Peyer's patch (tissue), 4 donors: ENCODE measurements around the gene DAP3.
A peak's percentile ranks its signal among the peaks of the same experiment; 100 is the strongest.
"Not testable (repeated sequence)": the region's sequence is repeated elsewhere in the genome, so short reads cannot be mapped to it uniquely, and the experiment has no call there.

Source experiments
- POLR2A ChIP-seq, 2 donors: fragments of 450-650 bp; IDR thresholded peaks; one replicate each; pipeline ENCODE4 v1.5.1; 2017; ENCODE audit warnings: antibody characterized with exemption in 2 of 2, mild to moderate bottlenecking in 2 of 2, moderate library complexity in 2 of 2
- TF ChIP-seq, protein P1 (sequence below), 6 experiments: fragments of 450-650 bp in 4 of 6; fragments of 200-600 bp in 2 of 6; sonication (generic) in 1 of 6; IDR thresholded peaks; one replicate each; pipeline ENCODE4 v1.5.1; 2017 to 2019; ENCODE audit warnings: antibody characterized with exemption in 6 of 6, mild to moderate bottlenecking in 3 of 6, moderate library complexity in 1 of 6

DNA sequence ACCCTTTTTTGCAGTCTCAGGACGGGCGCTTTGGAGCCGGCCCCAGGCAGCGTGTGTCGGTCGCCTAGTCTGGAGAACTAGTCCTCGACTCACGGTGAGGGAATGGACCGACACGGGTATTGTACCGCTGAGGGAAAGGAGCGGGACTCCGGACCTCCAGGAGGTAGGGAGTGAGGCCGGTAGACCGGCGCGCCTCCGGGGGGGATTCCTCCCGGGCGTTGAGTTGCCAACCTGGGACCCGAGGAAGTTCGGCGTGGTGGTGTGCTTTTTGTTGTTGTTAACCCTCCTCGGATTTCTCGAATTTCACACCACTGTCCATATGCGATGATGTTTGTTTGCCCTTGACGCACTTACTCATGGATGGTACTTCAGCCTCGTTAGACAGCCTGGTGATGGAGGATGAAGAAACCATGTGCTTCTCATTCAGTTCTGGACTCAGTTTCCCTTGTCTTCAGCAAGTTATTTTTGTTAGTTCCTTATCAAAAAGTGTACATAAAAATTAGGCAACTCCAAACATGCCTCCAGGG, at the start of gene DAP3:
- TF ChIP-seq, protein P1, sequence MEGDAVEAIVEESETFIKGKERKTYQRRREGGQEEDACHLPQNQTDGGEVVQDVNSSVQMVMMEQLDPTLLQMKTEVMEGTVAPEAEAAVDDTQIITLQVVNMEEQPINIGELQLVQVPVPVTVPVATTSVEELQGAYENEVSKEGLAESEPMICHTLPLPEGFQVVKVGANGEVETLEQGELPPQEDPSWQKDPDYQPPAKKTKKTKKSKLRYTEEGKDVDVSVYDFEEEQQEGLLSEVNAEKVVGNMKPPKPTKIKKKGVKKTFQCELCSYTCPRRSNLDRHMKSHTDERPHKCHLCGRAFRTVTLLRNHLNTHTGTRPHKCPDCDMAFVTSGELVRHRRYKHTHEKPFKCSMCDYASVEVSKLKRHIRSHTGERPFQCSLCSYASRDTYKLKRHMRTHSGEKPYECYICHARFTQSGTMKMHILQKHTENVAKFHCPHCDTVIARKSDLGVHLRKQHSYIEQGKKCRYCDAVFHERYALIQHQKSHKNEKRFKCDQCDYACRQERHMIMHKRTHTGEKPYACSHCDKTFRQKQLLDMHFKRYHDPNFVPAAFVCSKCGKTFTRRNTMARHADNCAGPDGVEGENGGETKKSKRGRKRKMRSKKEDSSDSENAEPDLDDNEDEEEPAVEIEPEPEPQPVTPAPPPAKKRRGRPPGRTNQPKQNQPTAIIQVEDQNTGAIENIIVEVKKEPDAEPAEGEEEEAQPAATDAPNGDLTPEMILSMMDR (IDR thresholded peaks at IDR 0.05) = not testable (repeated sequence)
- peak in 1 of 2 donors; percentile 34 for TF ChIP-seq POLR2A (IDR thresholded peaks at IDR 0.05)
